Vagina (tissue), 2 donors: ENCODE measurements around the gene IL17D. TPM values are rescaled to one million over a fixed set of nuclear protein-coding genes. Genes with fewer than 3 reads are reported as not detected.

ENCODE experiments used
- DNase-seq, 2 donors: peaks; one replicate each; pipeline ENCODE4 v3.0.0-alpha.2; 2017; ENCODE audit errors: extremely low spot score in 2 of 2
- H3K27ac ChIP-seq: fragments of 200-600 bp; sonication (generic); one replicate; pipeline ENCODE4 v1.5.1; 2019
- H3K27me3 ChIP-seq: fragments of 200-600 bp; sonication (generic); one replicate; pipeline ENCODE4 v1.5.1; 2019
- H3K36me3 ChIP-seq, 2 donors: fragments of 200-600 bp; sonication (generic); one replicate each; pipeline ENCODE4 v1.5.1; 2017 to 2019
- H3K4me1 ChIP-seq: fragments of 200-600 bp; sonication (generic); one replicate; pipeline ENCODE4 v1.5.1; 2019
- H3K4me3 ChIP-seq, 2 donors: fragments of 200-600 bp; sonication (generic); 1 replicate in 1 of 2; 2 replicates in 1 of 2; pipeline ENCODE4 v1.5.1; 2016 to 2019
- H3K9me3 ChIP-seq: fragments of 200-600 bp; sonication (generic); one replicate; pipeline ENCODE4 v1.5.1; 2019
- POLR2A ChIP-seq, 2 donors: fragments of 450-650 bp; IDR thresholded peaks; one replicate each; pipeline ENCODE4 v1.6.1; 2017; ENCODE audit warnings: antibody characterized with exemption in 2 of 2, mild to moderate bottlenecking in 2 of 2, moderate library complexity in 2 of 2
- POLR2AphosphoS5 ChIP-seq, 2 donors: sonication (generic); formaldehyde crosslinking; IDR thresholded peaks; one replicate each; pipeline ENCODE4 v1.9.0; 2017; ENCODE audit warnings: antibody characterized with exemption in 2 of 2, mild to moderate bottlenecking in 2 of 2, low read depth in 1 of 2; ENCODE audit not compliant: insufficient read depth in 1 of 2
- intact Hi-C: fragments of 100-400 bp; cut with DNase I; formaldehyde crosslinking; loops from one replicate; pipeline ENCODE4 v1.15.1; 2023
- total RNA-seq: library from RNA; depleted of rRNA; stranded (reverse); fragments of >200 nt; gene quantifications from one replicate; pipeline ENCODE4 v1.2.3, GENCODE V29; 2016
- TF ChIP-seq, protein P1 (sequence below), 3 experiments: fragments of 450-650 bp in 2 of 3; fragments of 200-600 bp in 1 of 3; sonication (generic) in 1 of 3; IDR thresholded peaks; one replicate each; pipeline ENCODE4 v1.5.1; 2017 to 2019; ENCODE audit warnings: antibody characterized with exemption in 3 of 3, mild to moderate bottlenecking in 2 of 3, moderate library complexity in 2 of 3

Gene IL17D
- total RNA-seq, 1 donor from 2014 or later: 3.7 TPM

DNA sequence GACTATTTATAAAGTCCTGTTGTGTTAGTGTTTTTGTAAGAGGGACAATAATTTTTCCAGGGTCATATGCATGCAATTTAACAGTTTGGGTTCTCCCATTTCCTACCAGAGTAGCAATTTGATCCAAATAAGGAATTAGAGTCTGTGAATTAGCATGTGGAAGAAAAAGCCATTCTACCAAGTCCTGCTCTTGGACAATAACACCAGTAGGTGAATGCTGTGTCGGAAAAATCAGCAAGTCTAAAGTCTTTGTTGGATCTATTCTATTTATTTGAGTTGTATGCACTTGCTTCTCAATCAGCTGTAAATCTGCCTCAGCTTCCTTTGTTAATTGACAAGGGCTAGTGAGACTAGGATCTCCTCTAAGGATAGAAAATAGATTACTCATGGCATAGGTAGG, 21.4 kb upstream of the IL17D start:
- Histone ChIP-seq H3K4me3 (no peak overlapping the region), H3K27me3 (no peaks in the 10 kb centered on the region), H3K9me3 (no peaks in the 10 kb centered on the region), H3K4me1 (no peaks in the 10 kb centered on the region), H3K27ac (no peak overlapping the region), H3K36me3 (no peaks in the 10 kb centered on the region)
- no peak for DNase-seq
- TF ChIP-seq, protein P1, sequence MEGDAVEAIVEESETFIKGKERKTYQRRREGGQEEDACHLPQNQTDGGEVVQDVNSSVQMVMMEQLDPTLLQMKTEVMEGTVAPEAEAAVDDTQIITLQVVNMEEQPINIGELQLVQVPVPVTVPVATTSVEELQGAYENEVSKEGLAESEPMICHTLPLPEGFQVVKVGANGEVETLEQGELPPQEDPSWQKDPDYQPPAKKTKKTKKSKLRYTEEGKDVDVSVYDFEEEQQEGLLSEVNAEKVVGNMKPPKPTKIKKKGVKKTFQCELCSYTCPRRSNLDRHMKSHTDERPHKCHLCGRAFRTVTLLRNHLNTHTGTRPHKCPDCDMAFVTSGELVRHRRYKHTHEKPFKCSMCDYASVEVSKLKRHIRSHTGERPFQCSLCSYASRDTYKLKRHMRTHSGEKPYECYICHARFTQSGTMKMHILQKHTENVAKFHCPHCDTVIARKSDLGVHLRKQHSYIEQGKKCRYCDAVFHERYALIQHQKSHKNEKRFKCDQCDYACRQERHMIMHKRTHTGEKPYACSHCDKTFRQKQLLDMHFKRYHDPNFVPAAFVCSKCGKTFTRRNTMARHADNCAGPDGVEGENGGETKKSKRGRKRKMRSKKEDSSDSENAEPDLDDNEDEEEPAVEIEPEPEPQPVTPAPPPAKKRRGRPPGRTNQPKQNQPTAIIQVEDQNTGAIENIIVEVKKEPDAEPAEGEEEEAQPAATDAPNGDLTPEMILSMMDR (IDR thresholded peaks at IDR 0.05): no peak
- TF ChIP-seq POLR2AphosphoS5 (IDR thresholded peaks at IDR 0.05; ENCODE audit: insufficient read depth in 1 of 2, low read depth in 1 of 2) (no peak), POLR2A (IDR thresholded peaks at IDR 0.05) (no peak)
- intact Hi-C loops: no loop called here

DNA sequence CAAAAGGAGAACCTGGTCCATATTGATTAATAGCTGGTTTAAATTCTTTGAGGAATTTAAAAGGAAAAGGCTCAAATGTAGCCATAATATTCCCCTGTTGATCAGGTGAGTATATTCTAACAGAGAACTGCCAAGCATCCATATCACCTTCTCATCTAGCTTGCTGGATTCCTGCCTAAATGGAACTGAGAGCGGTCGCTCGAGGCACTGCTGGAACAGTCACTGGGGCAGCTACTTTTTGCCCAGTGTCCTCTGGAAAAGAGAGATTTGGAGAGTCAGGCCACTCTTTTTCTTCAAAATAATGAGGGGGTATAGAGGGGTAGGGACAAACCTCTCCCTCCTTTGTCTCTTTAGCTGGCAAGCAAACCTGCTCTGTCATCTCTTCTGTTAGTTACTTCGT, 19.5 kb upstream of the IL17D start:
- intact Hi-C loops: no loop called here
- no peak overlapping the region for H3K4me3 ChIP-seq
- no peak for DNase-seq

DNA sequence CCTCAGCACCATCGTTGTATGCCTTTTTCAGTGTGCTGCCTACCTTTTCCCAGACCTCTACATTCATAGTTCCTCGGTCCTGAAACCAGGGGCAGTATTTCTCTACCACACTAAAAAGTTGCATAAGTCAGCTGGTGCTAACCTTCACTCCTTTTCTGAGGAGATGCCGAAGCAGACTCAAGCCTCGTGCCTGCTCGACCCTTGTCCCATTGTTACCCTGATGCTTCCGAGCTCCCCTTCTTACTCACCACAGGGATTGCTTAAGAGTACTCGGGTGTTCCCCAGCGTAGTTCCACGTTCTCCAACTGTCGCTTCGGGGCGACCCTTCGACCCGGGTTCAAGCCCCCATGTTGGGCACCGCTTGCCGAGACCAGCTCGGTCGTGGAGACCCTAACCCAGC, 19.0 kb upstream of the IL17D start:
- Histone ChIP-seq H3K4me1 (no peaks in the 10 kb centered on the region), H3K27ac (no peak overlapping the region), H3K36me3 (no peaks in the 10 kb centered on the region), H3K9me3 (no peaks in the 10 kb centered on the region), H3K27me3 (no peaks in the 10 kb centered on the region), H3K4me3 (no peak overlapping the region)
- intact Hi-C loops: no loop called here
- TF ChIP-seq POLR2AphosphoS5 (IDR thresholded peaks at IDR 0.05; ENCODE audit: insufficient read depth in 1 of 2, low read depth in 1 of 2): no peak
- TF ChIP-seq, protein P1 (IDR thresholded peaks at IDR 0.05): no peak
- no peak for TF ChIP-seq POLR2A (IDR thresholded peaks at IDR 0.05)
- no peak for DNase-seq

More for the DNA sequence above, 19.5 kb upstream of the IL17D start:
- H3K36me3 ChIP-seq: no peaks in the 10 kb centered on the region
- no peak overlapping the region for H3K27ac ChIP-seq
- H3K27me3 ChIP-seq: no peaks in the 10 kb centered on the region
- no peaks in the 10 kb centered on the region for H3K9me3 ChIP-seq
- H3K4me1 ChIP-seq: no peaks in the 10 kb centered on the region
- TF ChIP-seq POLR2AphosphoS5 (IDR thresholded peaks at IDR 0.05; ENCODE audit: insufficient read depth in 1 of 2, low read depth in 1 of 2) (no peak), POLR2A (IDR thresholded peaks at IDR 0.05) (no peak)
- TF ChIP-seq, protein P1 (IDR thresholded peaks at IDR 0.05): no peak

DNA sequence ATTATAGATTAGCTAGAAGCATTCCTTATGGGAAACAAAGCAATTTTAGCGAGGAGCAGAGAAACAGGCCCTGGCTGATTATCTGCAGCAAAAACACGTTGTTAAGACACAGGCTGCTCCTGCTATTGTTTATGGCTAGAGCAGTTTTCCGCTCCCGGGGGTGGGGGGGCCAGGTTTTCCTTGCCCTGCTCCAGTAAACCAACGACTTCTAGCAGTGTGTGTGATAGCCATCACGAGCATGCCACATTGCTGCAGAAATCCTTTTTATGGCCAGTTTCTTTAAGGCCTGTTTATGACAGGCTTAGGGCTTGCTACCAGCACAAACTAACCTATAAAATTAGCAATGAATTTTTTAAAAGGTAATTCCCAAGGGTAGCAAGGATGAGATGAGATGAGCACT, 18.4 kb upstream of the IL17D start:
- TF ChIP-seq, protein P1 (IDR thresholded peaks at IDR 0.05): no peak
- TF ChIP-seq POLR2AphosphoS5 (IDR thresholded peaks at IDR 0.05; ENCODE audit: insufficient read depth in 1 of 2, low read depth in 1 of 2) (no peak), POLR2A (IDR thresholded peaks at IDR 0.05) (no peak)
- Histone ChIP-seq H3K36me3 (no peaks in the 10 kb centered on the region), H3K4me3 (no peak overlapping the region), H3K27me3 (no peaks in the 10 kb centered on the region), H3K4me1 (no peaks in the 10 kb centered on the region), H3K27ac (no peak overlapping the region), H3K9me3 (no peaks in the 10 kb centered on the region)
- intact Hi-C loops: no loop called here
- no peak for DNase-seq

DNA sequence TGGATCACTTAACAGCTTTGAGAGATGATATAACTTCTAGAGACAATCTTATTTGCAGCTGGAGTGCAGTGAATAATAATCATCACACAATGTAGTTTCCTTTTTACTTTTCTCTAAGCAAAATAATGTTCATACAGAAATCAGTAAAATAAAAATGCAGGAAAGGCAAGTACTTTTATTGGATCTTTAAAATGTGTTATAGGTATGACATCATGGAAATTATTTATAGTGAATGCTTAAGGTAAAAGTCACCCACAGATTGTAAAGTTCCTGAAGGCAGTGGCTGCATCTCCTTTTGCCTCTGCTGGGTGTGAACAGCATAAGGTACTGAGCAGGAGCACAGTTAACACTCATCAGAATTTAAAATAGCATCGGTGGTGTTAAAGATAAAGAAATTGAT, 17.3 kb upstream of the IL17D start:
- H3K27me3 ChIP-seq: no peaks in the 10 kb centered on the region
- no peaks in the 10 kb centered on the region for H3K9me3 ChIP-seq
- H3K36me3 ChIP-seq: no peaks in the 10 kb centered on the region
- no peak for TF ChIP-seq POLR2AphosphoS5 (IDR thresholded peaks at IDR 0.05; ENCODE audit: insufficient read depth in 1 of 2, low read depth in 1 of 2)
- intact Hi-C loops: no loop called here
- H3K27ac ChIP-seq: no peak overlapping the region
- DNase-seq: no peak
- no peak overlapping the region for H3K4me3 ChIP-seq
- no peaks in the 10 kb centered on the region for H3K4me1 ChIP-seq
